Kidney epithelial cell (primary cell): ENCODE data around the gene FXYD4. TPM values are rescaled to one million over a fixed set of nuclear protein-coding genes. Genes with fewer than 3 reads are reported as not detected.

Source experiments
- DNase-seq: peaks from one replicate; pipeline ENCODE4 v3.0.0-alpha.2; 2010; ENCODE audit warnings: low read depth
- H3K27me3 ChIP-seq: 2 replicates; pipeline ENCODE4 v1.6.0; 2011; ENCODE audit warnings: low read length; ENCODE audit not compliant: control insufficient read depth, insufficient read depth
- H3K36me3 ChIP-seq: 2 replicates; pipeline ENCODE4 v1.5.1; 2011; ENCODE audit warnings: low read length; ENCODE audit not compliant: control insufficient read depth, insufficient read depth
- H3K4me3 ChIP-seq: 2 replicates; pipeline ENCODE4 v1.5.1; 2011; ENCODE audit warnings: low read depth, mild to moderate bottlenecking, control low read depth, low read length
- total RNA-seq: library from RNA; depleted of rRNA; stranded (reverse); fragments of >200 nt; gene quantifications from 2 replicates; pipeline ENCODE4 v1.2.3, GENCODE V29; 2015
- TF ChIP-seq, protein P1 (sequence below): IDR thresholded peaks from 2 replicates; pipeline ENCODE4 v1.5.1; 2011; ENCODE audit warnings: mild to moderate bottlenecking, moderate library complexity, low read length, control low read depth, inconsistent platforms; ENCODE audit not compliant: insufficient read depth, poor library complexity, severe bottlenecking

Gene FXYD4, protein sequence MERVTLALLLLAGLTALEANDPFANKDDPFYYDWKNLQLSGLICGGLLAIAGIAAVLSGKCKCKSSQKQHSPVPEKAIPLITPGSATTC
- total RNA-seq: not detected in 2 replicates

DNA sequence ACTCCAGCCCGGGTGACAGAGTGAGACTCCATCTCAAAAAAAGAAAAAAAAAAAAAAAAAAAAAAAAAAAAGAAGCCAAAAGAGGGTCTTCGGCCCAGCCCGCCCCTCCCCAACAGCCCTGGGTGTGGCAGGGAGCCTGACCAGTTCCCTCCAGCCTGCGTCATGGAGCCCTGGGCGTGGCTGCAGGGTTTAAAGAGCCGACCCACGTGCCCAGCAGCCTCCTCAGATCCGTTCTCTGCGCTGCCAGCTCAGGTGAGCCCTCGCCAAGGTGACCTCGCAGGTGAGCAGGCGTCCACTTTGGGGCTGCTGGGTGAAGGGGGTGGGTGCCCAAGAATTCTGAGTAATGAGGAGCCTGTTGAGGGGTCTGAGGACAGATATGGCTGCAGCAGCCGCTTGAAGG lies at the start of gene FXYD4:
FXYD4 (plus strand) TSS at position 219 of the 400 bp plus-strand sequence. CDS start 2,111 bp downstream, outside the sequence.
- Histone ChIP-seq H3K4me3 (no peak within 1 kb of the TSS), H3K27me3 (peaks cover 2% of the 10 kb centered on the region), H3K36me3 (no peaks in the 10 kb centered on the region)
- DNase-seq: no peak
- TF ChIP-seq, protein P1, sequence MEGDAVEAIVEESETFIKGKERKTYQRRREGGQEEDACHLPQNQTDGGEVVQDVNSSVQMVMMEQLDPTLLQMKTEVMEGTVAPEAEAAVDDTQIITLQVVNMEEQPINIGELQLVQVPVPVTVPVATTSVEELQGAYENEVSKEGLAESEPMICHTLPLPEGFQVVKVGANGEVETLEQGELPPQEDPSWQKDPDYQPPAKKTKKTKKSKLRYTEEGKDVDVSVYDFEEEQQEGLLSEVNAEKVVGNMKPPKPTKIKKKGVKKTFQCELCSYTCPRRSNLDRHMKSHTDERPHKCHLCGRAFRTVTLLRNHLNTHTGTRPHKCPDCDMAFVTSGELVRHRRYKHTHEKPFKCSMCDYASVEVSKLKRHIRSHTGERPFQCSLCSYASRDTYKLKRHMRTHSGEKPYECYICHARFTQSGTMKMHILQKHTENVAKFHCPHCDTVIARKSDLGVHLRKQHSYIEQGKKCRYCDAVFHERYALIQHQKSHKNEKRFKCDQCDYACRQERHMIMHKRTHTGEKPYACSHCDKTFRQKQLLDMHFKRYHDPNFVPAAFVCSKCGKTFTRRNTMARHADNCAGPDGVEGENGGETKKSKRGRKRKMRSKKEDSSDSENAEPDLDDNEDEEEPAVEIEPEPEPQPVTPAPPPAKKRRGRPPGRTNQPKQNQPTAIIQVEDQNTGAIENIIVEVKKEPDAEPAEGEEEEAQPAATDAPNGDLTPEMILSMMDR: no peak

DNA sequence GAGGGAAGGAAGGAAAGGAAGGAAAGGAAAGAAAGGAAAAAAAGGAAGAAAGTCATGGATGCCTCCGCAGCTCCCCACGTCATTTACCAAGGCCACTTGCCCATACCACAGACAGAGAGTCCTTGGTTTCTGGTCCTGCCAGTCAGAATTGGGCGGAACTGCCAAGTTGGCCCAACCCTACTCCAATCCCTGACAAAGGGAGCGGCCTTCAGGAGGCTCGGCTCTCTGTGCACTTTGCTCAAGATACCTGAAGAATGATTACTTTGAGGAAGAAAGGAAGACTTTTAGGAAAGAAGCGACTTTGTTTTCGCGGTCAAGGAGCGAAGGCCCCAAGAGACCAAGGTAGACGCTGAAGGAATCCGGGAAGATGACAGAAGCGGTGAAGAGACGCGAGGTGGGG lies 49.1 kb upstream of the FXYD4 start:
- DNase-seq: no peak
- H3K4me3 ChIP-seq: peak overlapping the region; percentile 17
- no peaks in the 10 kb centered on the region for H3K27me3 ChIP-seq
- no peaks in the 10 kb centered on the region for H3K36me3 ChIP-seq
- TF ChIP-seq, protein P1: no peak

DNA sequence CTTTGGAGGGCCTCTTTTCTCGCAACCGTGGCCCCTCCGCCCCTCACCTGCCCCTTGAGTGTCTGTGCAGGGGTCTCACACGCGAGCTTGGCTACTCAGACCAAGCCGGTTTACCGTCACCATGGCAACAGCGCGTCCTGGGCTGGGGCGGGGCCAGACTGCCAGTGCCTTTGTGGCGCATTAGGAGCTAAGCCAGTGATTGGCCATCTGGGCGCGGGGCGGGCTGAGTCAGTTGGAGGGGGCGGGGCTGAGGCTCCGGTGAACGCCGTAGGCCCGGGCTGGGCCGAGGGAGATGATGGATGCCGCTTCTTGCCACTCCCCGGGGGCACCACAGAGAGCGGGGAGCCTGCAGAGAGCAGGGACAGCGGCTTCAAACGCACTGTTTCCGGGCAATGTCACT lies 48.7 kb upstream of the FXYD4 start:
- Histone ChIP-seq H3K36me3 (no peaks in the 10 kb centered on the region), H3K4me3 (peak overlapping the region; percentile 19), H3K27me3 (no peaks in the 10 kb centered on the region)
- TF ChIP-seq, protein P1: no peak
- DNase-seq: peak; percentile 56

DNA sequence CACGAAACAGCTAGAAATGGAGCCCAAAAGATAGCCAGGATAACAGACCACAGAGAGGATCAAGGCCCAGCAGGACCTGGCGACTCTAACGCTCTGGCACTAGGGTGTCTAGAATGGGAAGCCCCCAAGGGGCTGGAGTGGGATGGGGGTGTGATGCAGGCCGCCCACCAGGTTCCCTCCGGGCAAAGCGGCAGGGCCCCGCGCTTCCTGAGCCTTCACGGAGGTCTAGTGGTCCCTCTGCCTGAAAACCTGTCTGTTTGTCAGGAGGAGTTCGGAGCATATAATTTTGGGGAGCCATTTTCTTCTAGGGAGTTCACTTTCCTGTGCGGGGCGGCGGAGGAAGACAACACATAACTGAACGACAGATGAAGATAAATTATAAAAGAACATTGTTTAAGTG lies 48.2 kb upstream of the FXYD4 start:
- Histone ChIP-seq H3K36me3 (no peaks in the 10 kb centered on the region), H3K27me3 (no peaks in the 10 kb centered on the region), H3K4me3 (peak overlapping the region; percentile 19)
- TF ChIP-seq, protein P1: no peak
- DNase-seq: no peak

DNA sequence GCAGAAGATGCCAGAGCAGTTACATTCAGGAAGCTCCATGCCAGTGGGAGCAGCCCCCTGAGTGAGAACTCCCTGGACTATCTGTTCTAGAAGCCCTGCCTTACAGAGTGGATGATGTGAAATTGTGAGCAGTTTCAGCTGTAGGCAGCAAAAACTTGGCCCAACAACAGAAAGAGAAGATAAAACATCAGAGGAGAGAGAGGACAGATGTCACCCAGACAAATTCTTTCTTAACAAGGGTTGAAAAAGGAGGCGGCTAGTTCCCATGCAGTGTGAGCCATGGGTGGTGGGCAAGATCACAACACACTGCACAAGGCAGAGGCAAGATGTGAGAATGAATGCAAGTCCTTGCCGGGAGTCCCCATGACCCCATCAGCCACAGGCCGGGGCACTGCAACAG lies 46.6 kb upstream of the FXYD4 start:
- DNase-seq: no peak
- no peaks in the 10 kb centered on the region for H3K36me3 ChIP-seq
- H3K4me3 ChIP-seq: no peak overlapping the region
- TF ChIP-seq, protein P1: no peak
- H3K27me3 ChIP-seq: no peaks in the 10 kb centered on the region

DNA sequence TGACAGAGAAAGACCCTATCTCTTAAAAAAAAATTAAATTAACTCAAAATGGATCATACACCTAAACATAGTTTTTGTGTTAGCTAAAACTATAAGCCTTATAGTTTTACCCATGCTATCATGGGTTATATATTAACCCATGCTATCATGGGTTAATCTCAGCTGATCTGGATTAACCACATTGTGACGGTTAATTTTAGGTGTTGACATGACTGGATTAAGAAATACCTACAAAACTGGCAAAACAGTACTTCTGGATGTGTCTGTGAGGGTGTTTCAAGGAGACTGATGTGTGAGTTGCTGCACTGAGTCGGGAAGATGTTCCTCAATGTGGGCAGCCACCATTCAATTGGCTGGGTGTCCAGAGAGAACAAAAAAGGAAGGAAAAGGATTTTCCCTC lies 44.3 kb upstream of the FXYD4 start:
- Histone ChIP-seq H3K4me3 (no peak overlapping the region), H3K36me3 (no peaks in the 10 kb centered on the region), H3K27me3 (no peaks in the 10 kb centered on the region)
- DNase-seq: no peak
- TF ChIP-seq, protein P1: no peak
